Prostate gland (tissue), 2 donors: Measurements from ENCODE around the gene DMD.

Experiments used
- CTCF ChIP-seq, 4 experiments: fragments of 200-600 bp in 2 of 4; fragments of 450-650 bp in 2 of 4; sonication (generic) in 2 of 4; IDR thresholded peaks; 1 replicate in 3 of 4; 2 replicates in 1 of 4; pipeline ENCODE4 v1.5.1; 2016 to 2019; ENCODE audit warnings: antibody characterized with exemption in 4 of 4, mild to moderate bottlenecking in 2 of 4, moderate library complexity in 2 of 4
- POLR2A ChIP-seq: fragments of 450-650 bp; IDR thresholded peaks from one replicate; pipeline ENCODE4 v1.6.1; 2016; ENCODE audit warnings: antibody characterized with exemption, mild to moderate bottlenecking
- POLR2AphosphoS5 ChIP-seq: sonication (generic); formaldehyde crosslinking; IDR thresholded peaks from one replicate; pipeline ENCODE4 v1.6.1; 2017; ENCODE audit warnings: antibody characterized with exemption

- TF ChIP-seq CTCF (IDR thresholded peaks at IDR 0.05) (no peak), POLR2AphosphoS5 (no peak), POLR2A (no peak)
Measured at GRCh38 chrX:31110657-31111056, 2100.7 kb downstream of the DMD start.
